GM18508 (cell line): ENCODE data around the gene GP2.

Source experiments
- ATAC-seq: cut with Tn5 transposase; IDR thresholded peaks from one replicate; pipeline ENCODE4 v1.9.1; 2021; ENCODE audit warnings: moderate number of reproducible peaks; ENCODE audit not compliant: insufficient read depth, unreplicated experiment

GP2 gene

DNA sequence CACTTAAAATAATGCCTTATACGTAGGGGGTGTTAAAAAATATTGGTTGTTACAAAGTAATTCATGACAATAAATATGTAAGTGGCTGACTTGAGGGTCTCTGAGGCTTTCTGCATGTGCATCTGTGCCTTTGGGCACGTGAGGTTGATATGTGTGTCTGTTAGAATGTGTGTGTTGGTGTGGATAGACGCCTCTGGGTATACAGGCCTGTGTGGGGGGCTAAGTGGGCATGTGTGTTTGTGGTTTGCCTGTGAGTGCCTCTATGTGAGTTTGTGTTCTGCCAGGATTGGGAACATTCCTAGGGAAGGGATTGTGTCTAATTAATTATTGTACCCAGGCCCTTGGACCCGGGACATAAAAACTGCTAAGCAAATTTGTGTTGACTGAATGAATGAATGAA, 19.0 kb downstream of the GP2 start:
- no peak for ATAC-seq

DNA sequence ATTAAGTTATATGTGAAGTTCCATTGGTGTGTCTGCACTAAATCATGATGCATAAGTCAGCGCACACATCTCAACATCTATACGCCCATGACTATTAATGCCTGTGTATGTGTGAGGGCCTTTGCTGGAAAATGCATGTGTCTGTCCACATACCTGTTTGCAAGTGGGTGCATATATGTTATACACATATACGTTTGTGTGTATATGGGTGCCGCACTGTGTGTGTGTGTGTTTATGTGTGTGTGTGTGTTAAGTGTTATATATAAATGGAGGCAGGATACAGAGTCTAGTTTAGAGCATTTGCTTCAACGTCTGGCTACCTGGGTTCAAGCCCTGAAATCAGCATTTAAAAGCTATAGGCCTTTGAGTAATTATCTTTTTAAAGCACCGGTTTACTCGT, 19.5 kb downstream of the GP2 start:
- ATAC-seq = no peak

DNA sequence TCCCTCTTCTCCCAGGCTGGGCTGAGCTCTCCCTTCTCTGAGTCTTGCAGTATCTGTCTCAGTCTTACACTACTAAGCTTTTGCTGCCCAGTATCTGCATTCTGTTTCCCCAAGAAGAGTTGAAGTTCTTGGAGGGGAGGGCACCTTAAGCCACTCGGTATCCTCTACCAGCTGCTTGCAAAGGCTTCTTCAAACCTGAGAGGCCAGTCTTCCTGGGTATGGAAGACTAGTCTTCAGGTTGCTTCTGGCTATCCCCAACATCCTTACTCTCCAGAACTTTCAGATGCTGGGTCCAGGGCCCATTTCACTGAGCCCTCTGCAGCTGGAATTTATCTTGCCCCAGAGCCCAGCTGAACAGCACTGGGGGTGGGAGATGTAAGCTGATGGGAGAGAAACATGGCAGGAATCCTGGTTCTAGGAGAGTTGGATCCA, 20.1 kb downstream of the GP2 start:
- ATAC-seq = no peak

DNA sequence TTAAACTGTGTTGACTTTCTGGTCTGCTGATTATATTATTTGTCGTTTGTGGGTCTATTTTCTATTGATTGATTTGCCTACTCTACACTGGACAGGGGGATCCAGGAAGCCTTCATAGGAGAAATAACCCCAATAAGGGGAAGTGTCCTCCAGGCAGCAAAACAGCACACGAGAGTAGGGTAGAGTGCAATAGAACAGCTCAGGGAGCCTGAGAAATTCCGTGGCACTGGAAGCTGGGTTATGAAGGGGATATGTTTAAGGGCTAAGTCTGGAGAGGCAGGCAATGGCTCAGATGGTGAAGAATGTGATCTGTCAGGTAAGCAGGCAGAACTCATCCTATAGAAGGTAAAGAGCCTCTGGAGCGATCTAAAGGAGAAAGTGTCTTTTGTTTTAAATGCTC, 20.9 kb downstream of the GP2 start:
- no peak for ATAC-seq

DNA sequence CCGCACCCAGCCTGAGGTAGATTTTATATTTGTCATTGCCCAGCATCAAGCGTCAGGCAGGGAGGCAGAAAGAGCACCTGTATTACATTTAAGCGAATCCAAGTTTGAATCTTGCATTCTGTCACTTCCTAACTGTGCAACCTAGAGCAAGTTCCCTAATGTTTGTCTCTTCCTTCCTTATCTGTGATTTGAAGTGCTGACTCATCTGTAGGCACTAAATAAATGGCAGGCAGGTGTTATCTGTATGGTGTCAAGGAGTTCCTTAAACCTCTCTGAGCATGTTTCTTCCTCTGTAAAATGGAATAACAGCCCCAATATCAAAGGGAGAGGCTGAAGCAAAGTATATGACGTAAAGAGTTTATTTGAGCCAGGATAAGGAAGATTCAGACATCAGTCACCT, 24.3 kb downstream of the GP2 start:
- ATAC-seq = no peak

DNA sequence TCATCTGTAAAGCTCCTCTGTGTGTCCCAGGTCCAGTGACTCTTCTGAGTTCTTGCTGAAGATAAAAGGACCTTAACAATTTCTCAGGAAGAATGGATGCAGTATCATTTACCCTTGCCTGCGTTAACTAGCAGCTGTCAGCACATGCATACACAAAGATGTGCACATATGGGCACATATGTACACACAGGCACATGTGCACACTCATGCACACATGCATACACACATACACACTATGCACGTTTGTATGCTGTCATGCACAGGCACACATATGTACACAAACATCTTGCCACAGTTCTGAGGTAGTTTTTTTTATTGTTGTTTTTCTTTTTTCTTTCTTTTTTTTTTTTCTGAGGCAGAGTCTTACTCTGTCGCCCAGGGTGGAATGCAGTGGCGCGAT, 24.9 kb downstream of the GP2 start:
- no peak for ATAC-seq

DNA sequence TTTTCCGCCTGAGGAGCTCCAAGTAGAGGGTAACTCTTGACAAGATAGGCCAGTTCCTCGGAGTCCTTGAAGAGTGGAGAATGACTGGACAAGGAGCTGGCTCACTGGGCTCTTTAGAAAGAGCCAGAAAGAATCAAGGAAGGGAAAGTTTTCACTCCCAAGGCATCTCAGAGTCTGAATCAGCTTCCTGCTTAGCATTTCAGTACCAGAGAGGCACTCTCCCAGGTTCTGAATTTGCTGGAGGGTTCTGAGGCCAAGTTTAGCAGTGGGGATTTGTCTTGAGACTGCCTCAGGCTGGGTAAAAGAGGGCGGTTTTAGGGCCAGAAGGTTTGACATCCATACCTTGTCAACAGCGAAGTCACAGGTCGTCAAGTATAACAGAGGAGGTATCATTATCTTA, 25.5 kb downstream of the GP2 start:
- no peak for ATAC-seq

DNA sequence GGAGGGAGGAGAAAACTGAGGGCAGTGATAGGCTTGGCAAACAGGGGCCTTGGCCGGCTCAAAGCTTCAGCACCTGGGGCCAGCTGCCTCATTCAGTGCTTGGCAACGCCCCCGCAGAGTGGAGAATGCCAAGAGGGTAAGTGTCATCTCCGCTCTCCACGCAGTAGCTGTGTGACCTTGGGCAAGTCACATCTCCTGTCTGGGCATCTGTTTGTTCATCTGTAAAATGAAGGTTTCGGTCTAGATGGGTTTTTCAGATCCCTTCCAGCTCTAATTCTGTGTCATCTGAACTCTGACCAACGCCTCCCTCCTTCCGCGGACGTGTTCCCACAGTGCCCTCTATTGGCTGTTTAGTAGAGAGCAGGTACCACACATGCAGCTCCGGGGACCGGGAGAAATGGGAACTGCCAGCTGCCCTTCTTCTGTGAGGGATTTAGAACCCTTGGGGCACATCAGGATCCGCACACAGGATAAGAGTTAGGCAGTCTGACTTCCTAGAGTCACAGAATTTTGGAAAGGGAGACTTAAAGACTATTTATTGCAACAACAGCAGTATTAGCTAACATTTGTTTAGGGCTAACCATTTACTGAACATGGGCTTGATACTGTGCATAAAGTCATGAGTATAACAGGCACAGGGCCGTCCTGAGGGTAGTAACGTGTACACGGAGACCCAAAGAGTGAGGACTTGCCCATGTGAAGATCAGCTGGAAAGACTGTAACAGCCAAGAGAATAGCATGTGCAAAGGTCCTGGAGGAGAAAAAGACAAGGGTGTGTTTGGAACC, 26.8 kb downstream of the GP2 start:
- ATAC-seq = no peak

DNA sequence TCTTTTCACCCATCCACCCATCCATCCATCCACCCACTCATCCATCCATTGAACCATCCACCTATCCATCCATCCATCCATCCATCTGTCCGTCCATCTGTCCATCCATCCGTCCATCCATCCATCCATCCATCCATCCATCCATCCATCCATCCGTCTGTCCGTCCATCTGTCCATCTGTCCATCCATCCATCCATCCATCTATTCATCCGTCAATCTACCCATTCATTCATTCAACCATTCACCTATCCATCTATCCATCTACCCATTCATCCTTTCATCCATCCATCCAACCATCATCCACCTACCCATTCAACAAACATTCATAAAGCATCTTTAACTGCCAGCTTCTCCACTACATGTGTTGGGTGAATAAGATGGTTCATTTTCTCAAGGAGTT, 28.9 kb downstream of the GP2 start:
- no peak for ATAC-seq

DNA sequence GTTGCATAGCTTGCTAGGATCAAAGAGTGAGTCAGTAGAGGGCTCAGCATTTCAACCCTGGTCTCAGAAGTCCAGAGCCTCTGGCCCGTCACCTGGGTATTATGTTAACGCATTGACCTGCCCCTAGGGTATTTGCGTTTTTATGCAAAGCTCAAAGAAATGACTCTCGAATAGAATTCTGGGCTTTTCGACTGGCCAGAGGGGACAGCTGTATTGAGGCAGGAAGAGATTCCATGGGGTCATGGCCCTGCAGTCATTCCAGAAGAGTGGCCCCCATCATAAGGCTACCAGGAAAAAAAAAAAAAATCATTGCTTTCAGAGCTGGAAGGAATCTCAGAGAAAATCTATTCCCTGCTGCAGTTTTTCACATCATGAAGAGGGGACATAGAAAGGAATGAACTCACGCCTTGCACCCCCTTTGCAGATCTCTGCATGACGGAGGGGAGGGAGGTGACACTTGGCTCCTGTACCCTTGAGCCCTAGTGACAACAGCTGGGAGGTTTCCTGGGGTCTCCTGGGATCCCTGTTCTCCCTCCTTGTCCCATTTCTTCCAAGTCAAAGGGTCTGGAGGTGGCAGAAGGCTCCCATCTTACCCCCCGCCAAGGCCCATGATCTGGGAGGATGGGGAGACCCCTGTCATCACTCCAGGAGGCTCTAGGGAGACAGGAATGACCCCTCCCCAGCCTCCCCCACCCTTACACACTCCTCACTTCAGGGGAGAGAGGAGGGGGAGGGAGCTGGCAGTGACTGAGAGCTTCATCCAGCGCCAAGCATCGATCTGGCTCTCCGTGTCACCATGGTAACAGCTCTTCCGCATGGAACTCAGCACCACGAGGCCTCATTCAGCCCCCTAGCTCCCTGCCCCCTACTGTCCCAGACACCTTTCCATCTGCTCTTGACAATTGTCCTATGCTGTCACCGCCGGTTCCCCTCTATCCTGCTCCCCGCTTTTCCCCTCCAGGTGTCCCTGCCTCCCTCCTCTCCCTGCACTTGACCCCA, 35.8 kb downstream of the GP2 start:
- no peak for ATAC-seq

DNA sequence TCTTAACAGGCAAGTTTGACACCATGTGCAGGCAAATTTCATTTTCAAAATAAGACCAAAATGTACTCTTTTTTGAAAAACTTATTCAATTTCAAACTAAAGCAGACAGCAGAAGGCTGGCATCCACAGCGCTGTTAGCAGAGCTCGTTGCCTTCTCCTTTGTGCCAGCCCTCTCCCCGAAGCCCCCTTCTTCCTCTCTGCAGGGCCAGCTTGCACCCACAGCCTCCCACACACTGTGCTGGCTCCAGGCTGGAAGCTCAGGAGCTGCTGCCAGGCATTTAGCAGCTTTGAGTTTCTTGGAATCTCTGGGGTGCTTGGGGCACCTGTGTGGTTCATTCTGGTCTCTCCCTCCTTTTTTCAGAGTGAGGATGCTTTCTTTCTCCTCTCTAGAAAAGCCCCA, 37.7 kb downstream of the GP2 start:
- ATAC-seq = no peak

DNA sequence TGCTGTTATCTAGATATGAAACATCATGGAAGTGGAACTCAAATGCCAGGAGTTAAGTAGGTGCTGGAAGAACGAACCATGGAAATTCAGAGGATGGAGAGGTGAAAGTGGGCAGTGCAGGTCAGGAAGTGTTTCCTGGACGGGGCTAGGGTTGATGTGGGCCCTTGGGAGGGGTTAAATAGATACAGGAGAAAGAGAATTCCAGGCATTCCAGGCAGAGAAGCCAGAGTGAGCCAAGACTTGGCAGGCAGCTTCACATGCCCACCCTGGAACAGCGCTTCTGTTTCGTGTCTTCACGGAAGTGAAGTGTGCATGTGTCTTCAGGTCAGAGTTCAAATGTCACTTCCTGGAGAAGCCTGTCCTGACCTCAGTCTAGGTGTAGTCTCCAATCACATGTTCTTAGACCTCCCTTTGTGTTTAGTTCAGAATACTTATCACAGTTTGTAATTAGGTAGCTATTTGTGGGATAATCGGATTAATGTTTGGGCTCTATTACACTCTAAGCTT, 41.3 kb downstream of the GP2 start:
- ATAC-seq = no peak

DNA sequence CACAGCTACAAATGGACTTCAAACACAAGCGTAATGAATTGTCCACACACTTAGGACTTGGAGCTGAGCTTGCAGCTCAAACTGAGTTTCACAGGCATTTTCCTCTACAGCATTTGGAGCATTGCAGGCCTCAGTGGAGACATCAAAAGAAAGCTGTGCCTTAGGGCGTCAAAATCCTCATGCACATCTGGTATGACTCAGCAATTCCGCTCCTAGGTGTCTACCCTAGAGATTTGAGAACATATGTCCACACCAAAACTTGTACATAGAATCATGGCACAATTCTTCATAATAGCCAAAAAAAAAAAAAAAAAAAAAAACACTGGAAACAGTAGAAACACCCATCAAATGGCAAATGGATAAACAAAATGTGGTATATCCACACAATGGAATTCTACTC, 47.1 kb downstream of the GP2 start:
- no peak for ATAC-seq

DNA sequence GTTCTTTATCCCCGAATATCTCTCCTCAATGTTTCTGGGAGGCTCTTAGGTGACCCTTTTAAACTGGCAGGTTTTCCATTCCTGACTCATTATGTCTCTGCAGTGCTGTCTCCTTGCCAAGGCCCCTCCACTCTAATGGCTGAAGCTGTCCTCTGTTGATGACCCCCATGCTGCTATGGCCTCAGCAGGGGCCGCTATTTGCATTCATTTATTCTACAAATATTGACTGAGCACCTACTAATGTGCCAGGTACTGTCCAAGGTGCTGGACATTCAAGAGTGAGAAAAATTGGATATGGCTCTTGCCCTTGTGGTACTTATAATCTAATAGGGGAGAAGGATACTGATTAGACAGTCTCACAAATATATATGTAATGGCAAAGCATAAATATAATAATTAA, 55.4 kb downstream of the GP2 start:
- no peak for ATAC-seq

DNA sequence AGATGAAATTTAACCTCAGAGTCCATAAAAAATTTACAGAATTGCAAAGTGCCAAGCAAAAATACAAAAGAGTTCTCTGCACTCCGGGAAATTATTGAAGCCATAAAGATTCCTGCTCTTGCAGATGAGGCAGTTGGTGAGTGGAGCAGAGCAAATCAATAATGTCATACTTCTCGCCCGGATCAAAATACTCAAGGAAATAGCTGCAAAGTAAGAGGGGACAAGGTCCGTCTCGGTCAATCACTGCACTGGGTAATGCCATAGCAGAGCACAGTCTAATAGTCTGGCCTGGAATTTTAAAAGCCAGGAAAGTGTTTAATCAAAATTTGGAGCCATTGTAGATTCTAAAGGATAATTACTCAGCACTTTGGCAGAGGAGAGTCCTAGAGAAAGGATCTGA, 58.9 kb downstream of the GP2 start:
- ATAC-seq = no peak

DNA sequence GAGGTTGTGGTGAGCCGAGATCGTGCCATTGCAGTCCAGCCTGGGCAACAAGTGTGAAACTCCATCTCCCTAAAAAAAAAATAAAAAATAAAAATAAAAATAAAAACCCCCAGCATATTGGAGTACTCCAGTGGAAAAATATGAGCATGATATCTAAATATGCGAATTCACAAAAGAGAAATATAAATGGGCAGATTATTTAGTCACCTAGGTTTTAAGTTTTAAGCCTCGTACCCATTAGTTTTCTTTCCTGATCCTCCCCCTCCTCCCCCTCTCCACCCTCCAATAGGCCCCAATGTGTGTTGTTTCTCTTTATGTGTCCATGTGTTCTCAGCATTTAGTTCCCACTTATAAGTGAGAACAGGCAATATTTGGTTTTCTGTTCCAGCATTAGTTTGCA, 62.3 kb downstream of the GP2 start:
- ATAC-seq = no peak

DNA sequence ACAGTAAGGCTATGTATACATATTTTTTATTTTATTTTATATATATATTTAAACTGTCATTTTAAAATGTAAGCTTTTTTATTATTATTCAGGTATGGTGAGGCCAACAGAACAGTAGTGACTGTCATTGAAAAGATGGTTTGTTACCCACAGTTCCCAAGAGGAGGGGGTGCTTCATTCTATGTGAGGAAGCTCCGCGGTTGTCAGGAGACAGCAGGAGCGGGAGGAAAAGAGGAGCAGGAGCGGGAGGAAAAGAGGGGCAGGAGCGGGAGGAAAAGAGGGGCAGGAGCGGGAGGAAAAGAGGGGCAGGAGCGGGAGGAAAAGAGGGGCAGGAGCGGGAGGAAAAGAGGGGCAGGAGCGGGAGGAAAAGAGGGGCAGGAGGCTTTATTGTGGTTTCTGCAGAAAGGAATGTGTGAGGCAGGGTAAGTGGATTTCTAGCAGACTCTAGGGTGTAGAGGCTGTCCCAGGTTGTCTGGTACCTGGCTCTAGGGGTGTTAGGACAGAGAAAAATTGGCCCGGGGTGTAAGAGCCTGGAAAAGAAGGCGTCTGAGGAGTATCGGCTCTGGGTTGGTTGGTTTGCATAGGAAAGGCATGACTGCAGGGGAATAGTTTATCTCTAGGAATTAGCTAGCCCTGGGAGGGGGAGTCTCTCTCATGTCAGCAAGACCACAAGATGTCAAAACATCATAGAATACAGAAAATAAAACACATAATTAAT, 64.0 kb downstream of the GP2 start:
- ATAC-seq = no peak

DNA sequence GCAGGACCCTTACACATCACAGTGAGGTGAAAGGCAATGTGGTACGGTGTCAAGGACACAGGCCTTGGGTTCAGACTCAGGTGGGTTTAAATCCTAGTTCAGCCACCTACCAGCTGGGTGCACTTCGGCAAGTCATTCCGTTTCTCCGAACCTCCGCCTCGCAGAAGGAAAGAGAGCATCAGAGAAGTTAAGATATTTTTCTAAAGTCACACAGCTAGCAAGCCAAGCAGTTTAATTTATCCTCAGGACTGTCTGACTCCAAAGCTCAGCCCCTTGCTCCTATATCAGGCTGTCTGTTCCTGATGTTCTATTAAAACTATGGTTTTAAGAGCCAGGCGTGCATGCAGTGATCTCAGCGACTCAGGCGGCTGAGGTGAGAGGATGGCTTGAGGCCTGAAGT, 65.1 kb downstream of the GP2 start:
- no peak for ATAC-seq

DNA sequence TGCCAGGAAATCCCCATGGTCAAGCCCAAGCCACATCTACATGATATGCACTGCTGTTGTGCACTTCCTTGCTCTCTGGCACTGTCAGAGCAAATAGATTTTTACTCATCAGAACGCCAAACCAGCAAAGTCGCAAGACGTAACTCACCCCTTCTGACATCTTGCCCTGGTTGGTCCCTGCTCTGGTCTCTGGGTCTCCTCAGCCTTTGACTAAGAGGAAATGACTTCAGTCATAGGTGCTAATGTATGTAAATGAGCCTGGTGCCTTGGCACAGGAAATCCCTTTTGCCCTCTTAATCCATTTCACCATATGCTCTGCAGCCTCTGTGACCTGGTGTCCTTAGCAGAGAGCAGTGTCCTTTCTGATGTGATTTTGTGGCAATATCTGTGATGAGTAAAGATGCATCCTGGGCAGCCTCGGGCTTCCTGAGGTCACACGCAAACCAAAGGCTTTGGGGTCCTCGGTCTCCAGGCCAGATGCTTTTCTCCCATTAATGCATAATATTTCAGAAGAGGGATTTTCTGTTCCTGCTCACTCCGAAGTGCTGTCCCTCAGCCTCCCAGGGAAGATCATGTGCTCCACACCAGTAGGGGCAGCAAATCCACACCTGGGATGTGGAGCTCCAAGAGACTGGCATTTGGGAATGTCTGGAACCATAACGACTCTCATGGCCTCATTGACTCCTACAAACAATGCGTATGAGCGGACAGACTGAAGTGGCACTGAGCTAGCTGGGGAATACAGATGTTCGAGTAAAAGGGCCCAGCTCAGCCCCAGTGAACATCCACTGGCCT, 66.9 kb downstream of the GP2 start:
- no peak for ATAC-seq
